Adrenal gland (tissue), 5 donors: ENCODE measurements around the gene STIM1.

ENCODE experiments used
- POLR2A ChIP-seq, 2 donors: fragments of 450-650 bp; IDR thresholded peaks; one replicate each; pipeline ENCODE4 v1.6.1; 2017; ENCODE audit warnings: antibody characterized with exemption in 2 of 2, mild to moderate bottlenecking in 2 of 2, moderate library complexity in 1 of 2
- TF ChIP-seq, protein P1 (sequence below), 6 experiments: fragments of 450-650 bp in 4 of 6; fragments of 200-600 bp in 2 of 6; sonication (generic) in 1 of 6; IDR thresholded peaks; 1 replicate in 5 of 6; 2 replicates in 1 of 6; pipeline versions ENCODE4 v1.5.1 to v1.8.0; 2016 to 2021; ENCODE audit warnings: antibody characterized with exemption in 6 of 6, mild to moderate bottlenecking in 2 of 6, moderate library complexity in 1 of 6
- donor health status: DM: no; HTN: no; CAD: no.

DNA sequence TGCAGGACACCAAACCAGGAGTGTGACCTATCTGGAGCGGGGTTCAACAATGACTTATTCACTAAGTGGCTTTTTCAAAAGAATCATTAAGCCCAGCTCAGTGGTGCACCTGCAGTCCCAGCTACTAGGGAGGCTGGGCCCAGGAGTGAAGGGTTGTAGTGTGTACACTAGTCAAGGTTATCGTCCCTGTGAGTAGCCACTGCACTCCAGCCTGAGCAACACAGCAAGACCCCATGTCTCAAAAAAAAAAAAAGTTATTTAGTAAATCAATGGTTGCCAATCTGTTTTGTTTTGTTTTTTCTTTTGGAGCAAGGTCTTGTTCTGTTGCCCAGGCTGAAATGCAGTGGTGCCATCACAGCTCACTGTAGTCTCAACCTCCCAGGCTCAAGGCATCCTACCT is 22.6 kb upstream of the STIM1 start:
- TF ChIP-seq, protein P1, sequence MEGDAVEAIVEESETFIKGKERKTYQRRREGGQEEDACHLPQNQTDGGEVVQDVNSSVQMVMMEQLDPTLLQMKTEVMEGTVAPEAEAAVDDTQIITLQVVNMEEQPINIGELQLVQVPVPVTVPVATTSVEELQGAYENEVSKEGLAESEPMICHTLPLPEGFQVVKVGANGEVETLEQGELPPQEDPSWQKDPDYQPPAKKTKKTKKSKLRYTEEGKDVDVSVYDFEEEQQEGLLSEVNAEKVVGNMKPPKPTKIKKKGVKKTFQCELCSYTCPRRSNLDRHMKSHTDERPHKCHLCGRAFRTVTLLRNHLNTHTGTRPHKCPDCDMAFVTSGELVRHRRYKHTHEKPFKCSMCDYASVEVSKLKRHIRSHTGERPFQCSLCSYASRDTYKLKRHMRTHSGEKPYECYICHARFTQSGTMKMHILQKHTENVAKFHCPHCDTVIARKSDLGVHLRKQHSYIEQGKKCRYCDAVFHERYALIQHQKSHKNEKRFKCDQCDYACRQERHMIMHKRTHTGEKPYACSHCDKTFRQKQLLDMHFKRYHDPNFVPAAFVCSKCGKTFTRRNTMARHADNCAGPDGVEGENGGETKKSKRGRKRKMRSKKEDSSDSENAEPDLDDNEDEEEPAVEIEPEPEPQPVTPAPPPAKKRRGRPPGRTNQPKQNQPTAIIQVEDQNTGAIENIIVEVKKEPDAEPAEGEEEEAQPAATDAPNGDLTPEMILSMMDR (IDR thresholded peaks at IDR 0.05), result no peak
- TF ChIP-seq POLR2A (IDR thresholded peaks at IDR 0.05), result no peak
